Measurements from ENCODE around the gene PARPBP.
"Not testable (repeated sequence)": the region's sequence is repeated elsewhere in the genome, so short reads cannot be mapped to it uniquely, and the experiment has no call there.

PARPBP gene, protein sequence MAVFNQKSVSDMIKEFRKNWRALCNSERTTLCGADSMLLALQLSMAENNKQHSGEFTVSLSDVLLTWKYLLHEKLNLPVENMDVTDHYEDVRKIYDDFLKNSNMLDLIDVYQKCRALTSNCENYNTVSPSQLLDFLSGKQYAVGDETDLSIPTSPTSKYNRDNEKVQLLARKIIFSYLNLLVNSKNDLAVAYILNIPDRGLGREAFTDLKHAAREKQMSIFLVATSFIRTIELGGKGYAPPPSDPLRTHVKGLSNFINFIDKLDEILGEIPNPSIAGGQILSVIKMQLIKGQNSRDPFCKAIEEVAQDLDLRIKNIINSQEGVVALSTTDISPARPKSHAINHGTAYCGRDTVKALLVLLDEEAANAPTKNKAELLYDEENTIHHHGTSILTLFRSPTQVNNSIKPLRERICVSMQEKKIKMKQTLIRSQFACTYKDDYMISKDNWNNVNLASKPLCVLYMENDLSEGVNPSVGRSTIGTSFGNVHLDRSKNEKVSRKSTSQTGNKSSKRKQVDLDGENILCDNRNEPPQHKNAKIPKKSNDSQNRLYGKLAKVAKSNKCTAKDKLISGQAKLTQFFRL

DNA sequence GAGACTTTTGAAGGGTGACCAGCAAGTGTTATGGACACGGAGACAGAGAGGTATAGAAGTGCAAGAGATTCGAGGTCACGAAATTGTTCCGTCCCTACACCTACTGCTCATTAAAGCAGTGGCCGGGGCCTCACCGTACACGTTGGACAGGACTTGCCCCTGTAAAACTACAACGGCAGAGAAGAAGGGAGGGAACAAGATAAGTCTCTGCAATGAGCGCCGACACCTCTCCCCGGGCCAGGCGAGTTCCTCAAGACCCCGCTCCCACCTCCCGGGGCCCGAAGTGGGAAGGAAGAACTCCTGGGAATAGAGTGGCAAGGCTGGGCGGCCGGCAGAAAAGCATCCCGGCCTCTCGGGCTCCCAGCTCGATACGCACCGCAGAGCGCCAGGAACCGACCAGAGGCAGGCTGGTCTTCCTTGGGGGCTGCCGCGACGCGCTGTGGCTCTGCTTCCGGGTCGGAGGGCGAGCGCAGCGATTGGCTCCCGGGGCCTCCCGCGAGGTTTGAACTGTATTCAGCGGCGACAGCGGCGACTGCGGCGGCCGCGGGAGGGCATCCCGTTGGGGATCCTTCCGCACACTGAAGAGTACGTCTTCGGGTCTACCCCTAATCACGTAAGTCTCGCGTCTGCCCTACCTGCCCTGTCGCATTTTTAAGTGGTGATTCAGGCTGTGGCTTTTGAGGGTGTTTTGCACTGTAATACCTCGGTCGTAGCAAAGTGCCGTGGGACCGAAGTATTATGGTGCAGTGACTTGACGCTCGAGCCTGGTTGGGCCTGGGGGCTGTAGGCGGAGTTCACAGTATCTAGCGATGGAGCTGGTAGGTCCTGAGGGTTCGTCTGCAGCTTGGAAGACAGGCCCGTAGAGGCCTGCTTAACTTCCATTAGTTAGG, at the start of gene PARPBP, which contains the start of gene NUP37:
PARPBP (plus strand) TSS at position 510 of the 890 bp plus-strand sequence. CDS start 3,706 bp downstream, outside the sequence.
NUP37 (minus strand) TSS at position 441 of the 890 bp plus-strand sequence. CDS start 1,596 bp downstream, outside the sequence.
- DNase-seq (ENCODE audit: low spot score) = peak; percentile 94

DNA sequence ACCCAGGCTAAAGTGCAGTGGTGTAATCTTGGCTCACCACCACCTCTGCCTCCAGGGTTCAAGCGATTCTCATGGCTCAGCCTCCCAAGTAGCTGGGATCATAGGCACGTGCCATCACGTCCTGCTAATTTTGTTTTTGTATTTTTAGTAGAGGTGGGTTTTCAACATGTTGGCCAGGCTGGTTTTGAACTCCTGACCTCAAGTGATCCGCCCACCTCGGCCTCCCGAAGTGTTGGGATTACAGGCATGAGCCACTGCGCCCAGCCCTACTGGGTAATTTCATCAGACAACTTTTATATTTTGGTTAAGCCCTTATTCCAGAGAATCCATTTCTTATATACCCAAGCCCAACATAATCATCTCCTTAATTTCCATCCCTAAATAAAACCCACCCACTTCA, 47.9 kb upstream of the PARPBP start:
- not testable (repeated sequence) for DNase-seq (ENCODE audit: low spot score)

DNA sequence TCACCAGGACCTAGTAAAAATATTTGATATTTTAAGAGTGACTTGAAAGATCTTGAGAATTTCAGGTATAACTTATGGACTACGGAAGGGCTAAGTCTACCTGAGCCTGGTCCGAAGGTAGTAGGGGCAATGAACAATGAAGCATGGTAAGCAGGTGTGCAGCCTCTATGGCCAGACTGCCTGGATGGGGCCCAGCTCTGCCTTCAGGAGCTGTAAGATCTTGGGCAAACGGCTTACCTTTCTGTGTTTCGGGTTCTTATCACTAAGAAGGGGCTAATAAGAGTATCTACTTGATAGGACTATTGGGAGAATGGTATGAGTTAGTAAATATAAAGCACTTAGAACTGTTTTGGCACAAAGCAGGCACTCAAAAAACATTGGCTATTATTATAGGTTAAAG, 39.1 kb upstream of the PARPBP start:
- no peak for DNase-seq (ENCODE audit: low spot score)

DNA sequence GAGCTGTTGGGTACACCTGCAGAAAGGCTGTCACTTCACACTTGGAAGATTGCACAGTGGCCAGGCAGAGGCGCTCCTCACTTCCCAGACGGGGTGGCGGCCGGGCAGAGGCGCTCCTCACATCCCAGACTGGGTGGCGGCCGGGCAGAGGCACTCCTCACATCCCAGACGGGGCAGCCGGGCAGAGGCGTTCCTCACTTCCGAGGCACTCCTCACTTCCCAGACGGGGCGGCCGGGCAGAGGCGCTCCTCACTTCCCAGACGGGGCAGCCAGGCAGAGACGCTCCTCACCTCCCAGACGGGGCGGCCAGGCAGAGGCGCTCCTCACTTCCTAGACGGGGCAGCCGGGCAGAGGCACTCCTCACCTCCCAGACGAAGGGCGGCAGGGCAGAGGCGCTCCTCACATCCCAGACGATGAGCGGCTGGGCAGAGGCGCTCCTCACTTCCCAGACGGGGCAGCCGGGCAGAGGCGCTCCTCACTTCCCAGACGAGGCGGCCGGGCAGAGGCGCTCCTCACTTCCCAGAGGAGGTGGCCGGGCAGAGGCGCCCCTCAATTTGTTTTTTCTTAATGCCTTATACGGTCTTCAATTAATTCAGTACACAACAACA, 30.7 kb upstream of the PARPBP start:
- not testable (repeated sequence) for DNase-seq (ENCODE audit: low spot score)

DNA sequence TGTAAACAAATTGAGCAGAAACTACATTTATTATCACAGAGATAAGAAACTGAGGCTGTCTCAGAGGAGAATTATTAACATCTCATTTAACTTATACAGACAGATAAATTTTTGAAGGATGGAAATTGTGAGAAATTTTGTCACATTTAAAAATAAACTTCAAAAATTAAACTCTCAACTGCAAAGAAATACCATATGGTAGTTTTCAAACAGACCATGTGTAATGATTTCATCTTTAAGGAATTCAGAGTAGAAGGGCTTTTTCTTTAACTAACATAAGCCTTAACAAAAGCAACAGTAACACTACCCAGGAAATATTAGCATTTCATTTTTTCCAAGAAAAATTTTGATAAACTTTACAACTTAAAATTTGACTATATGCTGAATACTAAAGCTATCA, 26.7 kb upstream of the PARPBP start:
- no peak for DNase-seq (ENCODE audit: low spot score)

DNA sequence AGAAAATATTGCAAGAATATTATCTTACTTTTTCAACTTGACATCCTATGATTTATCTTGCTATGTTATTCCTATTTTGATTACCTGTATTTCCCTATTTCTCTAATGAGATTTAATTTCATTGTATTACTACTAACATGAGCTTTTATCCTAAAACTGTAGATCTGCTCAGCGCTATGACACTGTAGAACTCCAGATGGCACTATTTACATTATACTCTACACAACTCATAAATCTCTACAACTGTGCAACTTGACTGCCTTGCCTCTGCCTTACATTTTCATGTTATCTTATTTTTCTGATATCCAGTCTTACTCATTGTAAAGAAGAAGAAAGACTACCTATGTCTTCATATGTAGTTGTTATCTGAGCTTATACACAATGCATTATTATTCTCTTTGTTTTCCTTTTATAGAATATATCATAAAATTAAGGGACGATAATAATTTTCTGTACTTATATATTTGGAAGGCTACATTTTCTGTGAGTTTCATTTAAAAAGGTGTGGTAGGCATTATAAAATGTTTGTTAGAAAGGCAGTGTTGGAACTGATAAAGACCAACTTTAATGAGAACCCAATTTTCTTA, 24.2 kb upstream of the PARPBP start:
- DNase-seq (ENCODE audit: low spot score) = peak; percentile 33

DNA sequence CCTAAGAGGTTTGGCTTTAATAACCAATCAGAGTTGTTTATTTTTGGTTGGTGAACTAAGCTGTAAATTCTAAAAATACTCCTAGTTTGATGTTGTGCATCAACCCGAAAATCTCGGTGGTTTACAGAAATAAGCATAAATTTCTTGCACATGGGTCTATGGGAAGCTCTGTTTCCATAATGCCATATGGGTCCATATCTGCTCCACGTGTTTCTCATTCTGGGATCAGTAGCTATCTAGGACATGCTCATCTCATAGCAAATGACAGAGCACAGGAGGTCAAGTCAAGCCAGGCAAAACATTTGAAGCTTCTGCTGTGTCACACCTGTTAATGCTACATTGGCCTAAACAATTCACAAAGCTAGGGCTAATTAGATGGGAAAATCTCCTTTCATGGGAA, 23.1 kb upstream of the PARPBP start:
- no peak for DNase-seq (ENCODE audit: low spot score)

DNA sequence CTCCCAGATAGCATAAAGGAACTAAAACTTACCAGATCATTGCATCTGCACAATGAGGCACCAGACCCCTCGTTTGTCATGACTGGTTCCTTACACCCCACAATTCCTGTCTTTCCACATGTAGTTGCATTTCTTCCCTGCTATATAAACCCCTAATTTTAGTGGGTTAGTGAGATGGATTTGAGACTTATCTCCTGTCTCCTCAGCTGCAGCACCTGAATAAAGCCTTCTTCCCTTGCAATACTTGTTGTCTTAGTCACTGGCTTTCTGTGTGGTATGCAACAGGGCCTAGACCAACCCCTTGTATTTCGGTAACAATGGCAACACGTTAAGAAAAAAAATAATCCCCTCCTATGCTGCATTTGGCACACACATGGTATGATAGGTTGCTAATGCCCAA, 13.1 kb upstream of the PARPBP start:
- no peak for DNase-seq (ENCODE audit: low spot score)

DNA sequence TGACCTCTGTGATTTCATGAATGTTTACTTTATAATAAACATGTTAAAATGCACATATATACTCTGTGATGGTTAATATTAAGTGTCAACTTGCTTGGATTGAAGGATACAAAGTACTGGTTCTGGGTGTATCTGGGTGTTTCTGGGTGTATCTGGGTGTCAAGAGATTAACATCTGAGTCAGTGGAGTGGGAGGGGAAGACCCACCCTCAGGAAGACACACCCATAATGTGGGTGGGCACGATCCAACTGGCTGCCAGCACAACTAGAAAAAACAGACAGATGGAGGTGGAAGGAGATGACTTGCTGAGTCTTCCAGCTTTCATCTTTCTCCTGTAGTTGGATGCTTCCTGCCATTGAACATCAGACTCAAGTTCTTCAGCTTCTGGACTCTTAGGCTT, 12.0 kb upstream of the PARPBP start:
- no peak for DNase-seq (ENCODE audit: low spot score)

DNA sequence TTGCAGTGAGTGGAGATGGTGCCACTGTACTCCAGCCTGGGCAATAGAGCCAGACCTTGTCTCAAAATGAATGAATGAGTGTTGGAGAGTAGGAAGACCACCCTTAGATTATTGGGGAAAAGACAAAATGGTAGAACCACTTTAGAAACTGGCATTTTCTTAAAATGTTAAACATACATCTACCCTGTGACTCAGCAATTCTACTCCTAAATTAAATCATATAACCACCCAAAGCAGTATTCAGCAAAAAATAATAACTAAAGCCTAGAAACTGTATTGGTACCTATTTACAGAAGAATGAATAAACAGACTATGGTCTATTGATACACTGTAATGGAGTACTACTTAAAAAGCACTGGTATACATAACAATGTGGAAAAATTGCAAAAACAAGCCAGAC, 9.2 kb upstream of the PARPBP start:
- no peak for DNase-seq (ENCODE audit: low spot score)

DNA sequence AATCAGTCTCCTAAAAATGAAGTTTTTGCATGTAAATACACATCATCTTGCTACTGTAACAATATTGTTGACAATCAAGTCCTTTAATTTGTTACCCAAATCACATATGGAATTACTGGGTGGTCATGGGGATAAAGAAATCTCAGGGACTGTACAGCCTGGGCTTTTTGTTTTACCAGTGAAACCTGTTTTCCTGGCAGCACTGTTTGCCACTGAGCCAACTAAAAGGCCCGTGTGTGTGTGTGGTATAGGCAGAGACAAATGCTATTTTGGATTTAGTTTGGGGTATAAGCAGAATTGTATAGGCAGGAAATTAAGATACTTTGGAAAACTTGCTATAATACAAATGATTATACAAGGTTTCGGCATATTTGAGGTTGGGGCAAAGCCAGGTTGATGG, 5.8 kb upstream of the PARPBP start:
- no peak for DNase-seq (ENCODE audit: low spot score)

DNA sequence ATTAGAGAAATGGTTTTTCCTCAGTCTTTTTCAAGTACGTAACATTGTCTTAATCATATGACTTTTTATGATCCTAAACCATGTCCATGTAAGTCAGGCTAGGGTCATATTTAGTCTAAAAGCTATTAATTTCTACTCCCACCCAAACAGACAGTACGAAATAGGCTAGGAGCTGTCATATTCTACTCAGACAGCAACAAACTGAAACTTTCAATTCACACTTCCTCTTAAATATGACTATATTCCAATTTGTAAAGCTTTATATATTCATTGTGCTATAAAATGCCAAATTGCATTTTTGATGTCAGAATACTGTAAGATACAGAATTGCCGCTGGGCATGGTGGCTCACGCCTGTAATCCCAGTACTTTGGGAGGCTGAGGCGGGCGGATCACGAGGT, 3.6 kb upstream of the PARPBP start:
- no peak for DNase-seq (ENCODE audit: low spot score)

DNA sequence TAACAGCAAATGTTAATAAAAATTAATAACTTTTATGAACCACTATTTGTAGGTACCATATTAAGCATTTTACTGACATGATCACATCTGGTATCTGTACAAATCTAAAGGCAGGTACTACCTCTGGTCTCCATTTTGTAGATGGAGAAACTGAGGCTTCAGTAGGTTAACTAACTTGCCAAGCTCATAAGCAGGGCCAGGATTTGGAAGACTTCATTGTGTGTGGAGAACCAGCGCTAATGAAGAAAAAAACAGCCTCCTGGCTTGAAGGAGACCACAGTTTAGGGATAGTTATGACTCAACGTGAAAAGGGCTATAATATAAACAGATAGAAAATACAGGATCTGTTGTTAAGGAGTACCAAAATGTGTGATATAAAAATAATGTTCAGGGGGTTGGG, 1.1 kb upstream of the PARPBP start:
- DNase-seq (ENCODE audit: low spot score) = no peak

DNA sequence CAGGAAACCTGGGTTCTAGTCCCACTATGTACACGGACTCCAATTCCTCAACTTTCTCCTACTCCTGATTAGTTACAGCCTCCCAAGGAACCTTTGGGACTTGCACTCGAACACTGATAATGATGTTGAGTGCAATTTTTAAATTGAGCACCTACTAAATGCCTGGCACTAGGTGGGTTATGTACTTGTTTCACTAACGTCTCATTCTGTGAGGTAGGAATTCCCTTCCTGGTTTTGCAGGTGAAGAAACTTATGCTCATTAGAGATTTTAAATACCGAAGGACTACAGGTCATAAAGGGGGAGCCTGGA, 536 bp downstream of the PARPBP start:
- no peak for DNase-seq (ENCODE audit: low spot score)

DNA sequence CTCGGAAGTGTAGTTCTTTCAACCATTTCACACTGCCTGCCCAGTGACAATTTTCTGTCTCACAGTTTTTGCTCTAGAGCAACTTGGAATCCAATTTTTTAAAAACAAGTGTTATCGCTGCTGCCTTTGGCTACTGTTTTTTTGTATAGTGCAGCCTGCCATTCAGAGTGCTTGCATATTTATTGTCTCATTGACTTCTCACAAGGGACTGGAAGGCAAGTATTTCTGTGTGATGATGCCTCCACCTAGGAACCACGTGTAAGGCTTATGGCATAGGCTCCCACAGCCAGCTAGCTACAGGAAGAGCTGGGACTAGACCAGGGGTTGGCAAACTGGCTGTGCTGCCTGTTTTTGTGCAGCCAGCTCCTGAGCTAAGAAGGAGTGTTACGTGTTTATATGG, 903 bp downstream of the PARPBP start:
- peak; percentile 23 for DNase-seq (ENCODE audit: low spot score)

DNA sequence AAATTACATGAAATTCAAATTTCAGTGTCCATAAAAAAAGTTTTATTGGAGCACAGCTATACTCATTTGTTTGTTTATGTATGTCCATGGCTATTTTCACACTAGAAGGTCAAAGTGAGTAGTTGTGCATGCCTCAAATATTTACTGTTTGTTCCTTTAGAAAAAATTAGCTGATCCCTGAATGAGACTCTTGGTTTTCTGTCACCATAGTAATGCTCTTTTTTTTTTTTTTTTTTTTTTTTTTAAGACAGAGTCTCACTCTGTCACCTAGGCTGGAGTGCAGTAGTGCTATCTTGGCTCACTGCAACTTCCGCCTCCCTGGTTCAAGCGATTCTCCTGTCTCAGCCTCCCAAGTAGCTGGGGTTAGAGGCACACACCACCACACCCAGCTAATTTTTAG, 1.3 kb downstream of the PARPBP start:
- DNase-seq (ENCODE audit: low spot score) = not testable (repeated sequence)

DNA sequence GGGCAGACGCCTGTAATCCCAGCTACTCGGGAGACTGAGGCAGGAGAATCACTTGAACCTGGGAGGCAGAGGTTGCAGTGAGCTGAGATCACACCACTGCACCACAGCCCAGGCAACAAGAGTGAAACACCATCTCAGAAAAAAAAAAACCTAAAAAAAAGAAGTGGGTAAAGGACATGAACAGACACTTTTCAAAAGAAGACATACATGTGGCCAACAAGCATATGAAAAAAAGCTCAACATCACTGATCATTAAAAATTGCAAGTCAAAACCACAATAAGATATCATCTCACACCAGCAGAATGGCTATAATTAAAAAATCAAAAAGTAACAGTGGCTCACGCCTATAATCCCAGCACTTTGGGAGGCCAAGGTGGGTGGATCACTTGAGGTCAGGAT, 10.7 kb downstream of the PARPBP start:
- DNase-seq (ENCODE audit: low spot score) = not testable (repeated sequence)

DNA sequence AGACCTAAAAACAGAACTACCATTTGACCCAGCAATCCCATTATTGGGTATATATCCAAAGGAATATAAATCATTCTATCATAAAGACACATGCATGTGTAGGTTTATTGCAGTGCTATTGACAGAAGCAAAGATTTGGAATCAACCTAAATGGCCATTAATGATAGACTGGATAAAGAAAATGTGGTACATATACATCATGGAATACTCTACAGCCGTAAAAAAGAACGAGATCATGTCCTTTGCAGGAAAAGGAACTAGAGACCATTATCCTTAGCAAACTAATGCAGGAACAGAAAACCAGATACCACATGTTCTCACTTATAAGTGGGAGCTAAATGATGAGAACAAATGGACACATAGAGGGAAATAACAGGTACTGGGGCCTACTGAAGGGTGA, 11.5 kb downstream of the PARPBP start:
- not testable (repeated sequence) for DNase-seq (ENCODE audit: low spot score)

DNA sequence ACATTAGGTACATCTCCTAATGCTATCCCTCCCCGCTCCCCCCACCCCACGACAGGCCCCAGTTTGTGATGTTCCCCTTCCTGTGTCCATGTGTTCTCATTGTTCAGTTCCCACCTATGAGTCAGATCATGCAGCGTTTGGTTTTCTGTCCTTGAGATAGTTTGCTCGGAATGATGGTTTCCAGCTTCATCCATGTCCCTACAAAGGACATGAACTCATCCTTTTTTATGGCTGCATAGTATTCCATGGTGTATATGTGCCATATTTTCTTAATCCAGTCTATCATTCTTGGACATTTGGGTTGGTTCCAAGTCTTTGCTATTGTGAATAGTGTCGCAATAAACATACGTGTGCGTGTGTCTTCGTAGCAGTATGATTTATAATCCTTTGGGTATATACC, 17.6 kb downstream of the PARPBP start:
- not testable (repeated sequence) for DNase-seq (ENCODE audit: low spot score)

DNA sequence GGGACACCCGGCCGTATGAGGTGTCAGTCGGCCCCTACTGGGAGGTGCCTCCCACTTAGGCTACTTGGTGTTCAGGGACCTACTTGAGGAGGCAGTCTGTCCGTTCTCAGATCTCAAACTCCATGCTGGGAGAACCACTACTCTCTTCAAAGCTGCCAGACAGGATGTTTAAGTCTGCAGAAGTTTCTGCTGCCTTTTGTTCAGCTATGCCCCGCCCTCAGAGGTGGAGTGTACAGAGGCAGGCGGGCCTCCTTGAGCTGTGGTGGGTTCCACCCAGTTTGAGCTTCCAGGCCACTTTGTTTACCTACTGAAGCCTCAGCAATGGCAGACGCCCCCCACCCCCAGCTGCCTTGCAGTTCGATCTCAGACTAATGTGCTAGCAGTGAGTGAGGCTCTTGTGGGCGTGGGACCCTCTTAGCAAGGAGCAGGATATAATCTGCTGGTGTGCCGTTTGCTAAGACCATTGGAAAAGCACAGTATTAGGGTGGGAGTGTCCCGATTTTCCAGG, 22.9 kb downstream of the PARPBP start:
- DNase-seq (ENCODE audit: low spot score) = not testable (repeated sequence)

DNA sequence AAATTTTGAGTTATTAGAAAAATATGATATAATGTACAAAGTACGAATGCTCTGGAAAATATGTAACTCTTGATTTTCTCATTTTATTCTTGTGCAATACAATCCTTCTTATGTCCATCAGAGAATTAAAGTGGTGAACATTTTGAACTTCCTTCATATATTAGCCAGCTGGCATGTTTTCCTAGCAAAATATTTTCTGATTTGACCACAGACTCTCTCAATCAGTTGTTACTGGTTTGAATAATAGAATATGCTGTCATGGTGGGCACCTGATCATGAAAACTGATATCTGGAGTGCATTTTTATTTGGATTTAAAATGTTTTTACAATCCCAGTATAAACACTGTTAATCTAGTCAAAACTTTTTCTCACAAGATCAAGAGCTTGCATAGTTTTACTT, 24.2 kb downstream of the PARPBP start:
- no peak for DNase-seq (ENCODE audit: low spot score)
